ENCODE data around the gene MUC2.

MUC2 gene

DNA sequence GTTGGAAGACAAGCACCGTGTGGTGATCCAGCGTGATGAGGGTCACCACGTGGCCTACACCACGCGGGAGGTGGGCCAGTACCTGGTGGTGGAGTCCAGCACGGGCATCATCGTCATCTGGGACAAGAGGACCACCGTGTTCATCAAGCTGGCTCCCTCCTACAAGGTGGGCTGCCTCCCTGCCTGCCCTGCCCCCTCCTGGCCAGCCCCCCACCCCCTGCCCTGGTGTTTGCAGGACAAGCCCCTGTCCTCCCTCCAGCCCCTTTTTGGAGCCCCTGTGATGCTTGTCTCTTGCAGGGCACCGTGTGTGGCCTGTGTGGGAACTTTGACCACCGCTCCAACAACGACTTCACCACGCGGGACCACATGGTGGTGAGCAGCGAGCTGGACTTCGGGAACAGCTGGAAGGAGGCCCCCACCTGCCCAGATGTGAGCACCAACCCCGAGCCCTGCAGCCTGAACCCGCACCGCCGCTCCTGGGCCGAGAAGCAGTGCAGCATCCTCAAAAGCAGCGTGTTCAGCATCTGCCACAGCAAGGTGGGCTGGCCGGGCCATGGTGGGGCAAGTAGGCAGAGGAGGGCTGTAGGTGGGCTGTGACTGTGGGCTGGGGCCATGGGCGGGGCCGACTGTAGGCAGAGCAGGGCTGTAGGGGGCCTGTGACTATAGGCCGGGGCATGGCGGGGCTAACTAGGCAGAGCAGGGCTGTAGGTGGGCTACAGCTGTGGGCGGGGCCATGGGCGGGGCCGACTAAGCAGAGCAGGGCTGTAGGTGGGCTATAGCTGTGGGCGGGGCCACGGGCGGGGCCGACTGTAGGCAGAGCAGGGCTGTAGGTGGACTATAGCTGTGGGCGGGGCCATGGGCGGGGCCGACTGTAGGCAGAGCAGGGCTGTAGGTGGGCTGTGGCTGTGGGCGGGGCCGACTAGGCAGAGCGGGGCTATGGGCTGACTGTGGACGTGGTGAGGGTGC, 13.6 kb downstream of the MUC2 start:
- peak; percentile 81 for DNase-seq (ENCODE audit: low spot score)

DNA sequence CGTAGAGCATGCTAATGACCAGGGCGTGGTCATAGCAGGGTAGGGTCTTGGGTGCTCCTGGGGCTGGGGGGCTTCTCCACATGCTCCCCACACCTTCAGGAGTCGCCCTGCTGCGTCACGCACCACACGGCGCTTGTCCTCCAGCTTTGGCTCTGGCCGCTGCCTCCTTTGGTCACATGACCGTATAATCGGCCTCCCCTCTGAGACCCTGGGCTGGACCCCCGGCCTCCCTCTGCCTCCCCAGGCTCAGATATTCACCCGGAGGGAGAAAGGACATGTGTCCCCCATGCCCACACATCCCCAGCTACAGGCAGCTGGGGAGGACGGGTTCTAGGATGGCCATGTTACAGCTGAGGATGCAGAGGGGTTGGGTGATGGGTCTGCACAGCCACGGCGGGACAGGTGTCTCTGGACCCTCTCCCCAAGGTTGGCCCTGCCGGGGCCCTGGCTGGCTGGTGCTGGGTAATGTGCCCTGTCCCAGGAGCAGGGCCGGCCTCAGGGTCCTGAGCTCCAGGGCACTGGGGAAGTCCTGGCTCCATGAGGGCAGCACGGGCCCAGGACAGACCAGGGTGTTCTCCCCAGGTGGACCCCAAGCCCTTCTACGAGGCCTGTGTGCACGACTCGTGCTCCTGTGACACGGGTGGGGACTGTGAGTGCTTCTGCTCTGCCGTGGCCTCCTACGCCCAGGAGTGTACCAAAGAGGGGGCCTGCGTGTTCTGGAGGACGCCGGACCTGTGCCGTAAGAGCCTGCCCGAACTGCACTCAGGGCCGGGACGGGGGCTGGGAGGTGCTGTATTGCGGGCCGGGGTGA, 14.5 kb downstream of the MUC2 start:
- DNase-seq (ENCODE audit: low spot score) = no peak

DNA sequence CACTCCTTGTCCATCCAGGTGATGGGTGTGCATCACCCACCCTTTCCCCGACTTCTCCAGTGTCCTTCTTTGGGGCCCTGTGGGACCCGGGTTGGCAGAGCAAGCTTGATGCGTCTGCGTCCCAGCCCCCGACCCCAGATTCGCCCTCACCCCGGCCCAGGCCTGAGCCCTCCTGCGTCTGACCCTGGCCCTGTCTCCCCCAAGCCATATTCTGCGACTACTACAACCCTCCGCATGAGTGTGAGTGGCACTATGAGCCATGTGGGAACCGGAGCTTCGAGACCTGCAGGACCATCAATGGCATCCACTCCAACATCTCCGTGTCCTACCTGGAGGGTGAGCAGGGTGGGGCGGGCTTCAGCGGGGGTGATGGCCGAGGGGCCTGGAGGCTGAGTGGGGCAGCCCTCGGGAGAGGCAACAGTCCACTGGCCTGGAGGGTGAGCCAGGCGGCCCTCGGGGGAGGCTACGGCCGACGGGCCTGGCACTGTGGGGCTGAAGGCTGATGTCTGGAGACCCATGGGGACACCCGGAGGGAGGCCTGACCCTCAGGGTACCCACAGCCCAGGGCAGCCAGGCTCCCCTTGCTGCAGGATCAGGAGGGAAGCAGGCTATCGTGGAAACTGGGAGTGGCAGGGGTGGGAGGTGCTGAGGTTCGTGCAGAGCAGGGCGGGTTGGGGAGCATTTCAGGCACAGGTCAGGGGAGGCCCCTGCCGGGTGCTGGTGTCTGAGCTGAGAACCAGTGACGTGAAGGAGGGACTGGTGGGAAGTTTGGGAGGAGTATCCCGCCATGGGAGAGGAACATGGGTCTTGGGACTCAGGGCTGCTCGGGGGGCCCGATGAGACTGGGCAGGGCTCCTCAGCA, 15.3 kb downstream of the MUC2 start:
- DNase-seq (ENCODE audit: low spot score) = no peak

DNA sequence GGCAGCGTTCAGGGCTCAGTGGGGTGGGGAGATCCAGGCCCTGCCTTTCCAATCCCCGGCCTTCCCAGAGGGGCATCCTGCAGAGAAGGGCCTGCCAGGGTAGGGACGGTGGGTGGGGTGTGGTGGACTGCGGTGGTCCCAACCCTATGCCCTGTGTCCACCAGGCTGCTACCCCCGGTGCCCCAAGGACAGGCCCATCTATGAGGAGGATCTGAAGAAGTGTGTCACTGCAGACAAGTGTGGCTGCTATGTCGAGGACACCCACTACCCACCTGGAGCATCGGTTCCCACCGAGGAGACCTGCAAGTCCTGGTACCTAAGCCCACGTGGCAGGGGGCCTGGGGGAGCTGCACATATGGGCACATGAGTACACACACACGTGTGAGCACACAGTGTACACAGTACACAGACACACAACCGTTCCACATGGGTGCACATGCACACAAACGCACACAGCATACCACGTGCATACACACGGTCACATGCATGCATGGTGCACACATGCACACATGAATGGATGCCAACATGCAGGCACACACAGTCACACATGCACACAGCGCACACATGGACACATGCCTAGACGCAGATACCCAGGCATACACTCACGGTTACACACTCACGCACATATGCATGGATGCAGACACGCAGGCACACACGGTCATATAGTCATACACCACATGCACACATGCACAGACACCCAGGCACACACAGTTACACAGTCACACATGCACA, 16.1 kb downstream of the MUC2 start:
- DNase-seq (ENCODE audit: low spot score) = no peak

DNA sequence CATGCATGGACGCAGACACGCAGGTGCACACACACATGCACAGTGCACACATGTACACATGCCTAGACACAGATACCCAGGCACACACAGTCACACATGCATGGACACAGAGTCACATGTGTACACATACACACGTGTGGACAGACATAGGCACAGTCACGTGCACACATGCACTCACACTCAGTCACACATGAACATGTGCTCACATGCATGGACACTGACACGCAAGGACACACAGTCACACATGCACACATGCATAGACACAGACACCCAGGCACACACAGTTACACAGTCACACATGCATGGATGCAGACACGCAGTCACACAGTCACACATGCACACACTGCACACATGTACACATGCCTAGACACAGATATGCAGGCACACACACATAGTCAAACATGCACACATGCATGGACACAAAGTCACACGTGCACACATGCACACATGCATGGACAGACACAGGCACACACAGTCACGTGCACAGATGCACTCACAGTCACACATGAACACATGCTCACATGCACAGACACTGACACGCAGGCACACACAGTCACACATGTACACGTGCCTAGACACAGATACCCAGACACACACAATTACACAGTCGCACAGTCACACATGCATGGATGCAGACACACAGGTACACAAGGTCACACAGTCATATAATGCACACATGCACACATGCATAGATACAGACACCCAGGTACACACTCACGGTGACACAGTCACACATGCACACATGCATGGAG, 16.8 kb downstream of the MUC2 start:
- no peak for DNase-seq (ENCODE audit: low spot score)

DNA sequence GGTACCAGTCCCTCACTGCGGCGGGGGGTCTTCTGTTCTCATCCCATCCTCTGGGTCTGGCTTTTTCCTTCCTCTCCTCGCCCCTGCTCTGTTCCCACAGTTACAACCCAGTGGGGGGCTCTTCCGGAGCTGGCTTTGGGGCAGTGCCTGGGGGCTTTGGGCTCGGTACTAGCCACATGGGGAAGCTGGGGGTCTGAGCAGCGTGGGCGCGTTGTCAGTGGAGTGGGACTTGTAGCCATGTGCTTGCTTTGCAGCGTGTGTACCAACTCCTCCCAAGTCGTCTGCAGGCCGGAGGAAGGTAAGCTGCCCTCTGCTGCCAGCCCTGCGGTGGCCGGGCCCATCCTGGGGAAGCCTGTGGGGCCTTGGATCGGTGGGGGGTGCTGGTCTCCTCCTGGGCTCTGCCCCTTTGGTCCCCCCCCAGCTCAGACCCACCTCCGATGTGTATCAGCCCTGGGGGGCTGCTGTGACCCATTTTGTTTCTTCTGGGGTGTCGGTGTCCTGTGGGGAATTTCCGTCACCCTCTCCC, 17.5 kb downstream of the MUC2 start:
- no peak for DNase-seq (ENCODE audit: low spot score)

DNA sequence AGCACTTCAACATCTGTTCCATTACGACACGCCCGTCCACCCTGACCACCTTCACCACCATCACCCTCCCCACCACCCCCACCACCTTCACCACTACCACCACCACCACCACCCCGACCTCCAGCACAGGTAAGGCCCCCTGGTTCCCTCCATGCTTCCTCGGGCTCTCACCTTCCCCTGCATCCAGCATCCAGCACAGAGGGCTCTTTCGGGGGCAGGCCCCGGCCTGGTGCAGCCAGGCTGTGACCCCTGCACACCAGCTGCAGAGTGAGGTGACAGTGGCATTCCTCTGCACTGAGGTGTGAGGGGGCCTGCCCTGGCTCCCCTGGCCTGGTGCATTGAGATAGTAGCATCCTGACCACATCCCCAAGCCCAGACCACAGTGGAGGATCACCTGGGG, 18.2 kb downstream of the MUC2 start:
- no peak for DNase-seq (ENCODE audit: low spot score)

DNA sequence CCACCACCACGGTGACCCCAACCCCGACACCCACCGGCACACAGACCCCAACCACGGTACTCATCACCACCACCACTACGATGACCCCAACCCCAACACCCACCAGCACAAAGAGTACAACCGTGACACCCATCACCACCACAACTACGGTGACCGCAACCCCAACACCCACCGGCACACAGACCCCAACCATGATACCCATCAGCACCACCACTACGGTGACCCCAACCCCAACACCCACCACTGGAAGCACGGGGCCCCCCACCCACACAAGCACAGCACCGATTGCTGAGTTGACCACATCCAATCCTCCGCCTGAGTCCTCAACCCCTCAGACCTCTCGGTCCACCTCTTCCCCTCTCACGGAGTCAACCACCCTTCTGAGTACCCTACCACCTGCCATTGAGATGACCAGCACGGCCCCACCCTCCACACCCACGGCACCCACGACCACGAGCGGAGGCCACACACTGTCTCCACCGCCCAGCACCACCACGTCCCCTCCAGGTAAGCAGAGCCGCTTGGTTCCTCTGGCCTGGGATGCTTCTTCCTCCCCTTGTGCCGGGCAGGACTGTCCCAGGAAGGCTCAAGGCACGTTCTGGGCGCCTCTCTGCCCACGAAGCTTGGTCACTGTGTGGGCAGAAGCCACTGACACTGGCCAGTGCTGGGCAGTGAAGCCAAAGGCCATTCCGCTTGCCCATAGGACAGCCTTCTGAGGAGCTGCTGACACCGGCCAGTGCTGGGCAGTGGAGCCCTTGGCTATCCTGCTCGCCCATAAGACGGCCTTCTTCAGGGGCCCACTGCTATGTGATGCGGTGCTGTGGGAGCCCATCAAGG, 25.1 kb downstream of the MUC2 start:
- no peak for DNase-seq (ENCODE audit: low spot score)

DNA sequence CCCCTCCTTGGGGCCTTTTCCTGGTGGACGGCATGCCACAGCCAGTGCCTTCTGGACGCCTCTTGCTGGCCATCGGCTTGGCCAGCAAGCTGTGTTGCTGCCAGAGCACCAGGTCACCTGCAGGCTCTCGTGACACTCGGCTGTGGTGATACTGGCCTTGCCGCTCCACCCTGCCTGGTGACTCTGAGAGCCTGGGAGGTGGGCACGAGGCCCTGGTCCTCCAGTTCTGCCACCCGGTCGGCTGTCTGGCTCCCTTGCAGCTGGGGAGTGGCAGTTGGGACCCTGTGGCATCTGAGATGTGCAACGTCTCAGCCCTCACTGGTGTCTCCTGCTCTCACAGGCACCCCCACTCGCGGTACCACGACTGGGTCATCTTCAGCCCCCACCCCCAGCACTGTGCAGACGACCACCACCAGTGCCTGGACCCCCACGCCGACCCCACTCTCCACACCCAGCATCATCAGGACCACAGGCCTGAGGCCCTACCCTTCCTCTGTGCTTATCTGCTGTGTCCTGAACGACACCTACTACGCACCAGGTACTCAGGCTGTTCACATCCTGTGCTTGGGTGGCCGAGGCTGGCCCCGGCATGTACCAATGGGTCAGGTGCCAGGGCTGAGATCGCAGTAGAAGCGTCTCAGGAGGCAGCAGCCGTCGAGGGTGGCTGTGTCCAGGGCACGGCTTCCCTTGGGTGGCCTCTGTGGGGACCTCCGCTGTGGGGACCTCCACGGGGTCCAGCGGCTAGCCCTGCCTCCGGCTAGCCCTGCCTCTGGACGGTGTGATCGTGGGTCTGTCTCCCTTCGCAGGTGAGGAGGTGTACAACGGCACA, 26.0 kb downstream of the MUC2 start:
- DNase-seq (ENCODE audit: low spot score) = no peak

DNA sequence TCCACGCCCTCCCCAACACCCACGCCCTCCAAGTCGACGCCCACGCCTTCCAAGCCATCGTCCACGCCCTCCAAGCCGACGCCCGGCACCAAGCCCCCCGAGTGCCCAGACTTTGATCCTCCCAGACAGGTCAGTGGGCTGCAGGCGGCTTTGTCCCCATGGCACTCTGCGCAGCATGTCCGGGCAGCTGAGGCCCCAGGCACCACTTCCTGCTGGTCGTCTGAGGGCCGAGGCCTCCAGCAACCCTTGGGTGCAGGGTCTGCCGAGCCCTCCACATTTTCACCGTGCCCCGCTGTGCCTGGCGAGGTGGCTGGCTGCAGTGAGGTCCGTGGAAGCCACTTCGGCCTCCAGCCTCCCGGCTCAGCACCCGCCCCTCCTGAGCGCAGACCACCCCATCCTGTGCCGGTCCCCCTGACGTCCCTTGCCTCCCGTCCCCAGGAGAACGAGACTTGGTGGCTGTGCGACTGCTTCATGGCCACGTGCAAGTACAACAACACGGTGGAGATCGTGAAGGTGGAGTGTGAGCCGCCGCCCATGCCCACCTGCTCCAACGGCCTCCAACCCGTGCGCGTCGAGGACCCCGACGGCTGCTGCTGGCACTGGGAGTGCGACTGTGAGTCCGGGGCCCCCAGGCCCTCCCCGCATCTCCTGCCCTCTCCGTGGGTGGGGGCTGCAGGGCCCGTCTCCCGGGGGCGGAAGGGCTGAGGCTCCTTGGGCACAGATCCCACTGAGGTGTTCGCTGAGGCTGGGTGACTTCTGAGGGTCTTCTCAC, 26.8 kb downstream of the MUC2 start:
- DNase-seq (ENCODE audit: low spot score) = no peak

DNA sequence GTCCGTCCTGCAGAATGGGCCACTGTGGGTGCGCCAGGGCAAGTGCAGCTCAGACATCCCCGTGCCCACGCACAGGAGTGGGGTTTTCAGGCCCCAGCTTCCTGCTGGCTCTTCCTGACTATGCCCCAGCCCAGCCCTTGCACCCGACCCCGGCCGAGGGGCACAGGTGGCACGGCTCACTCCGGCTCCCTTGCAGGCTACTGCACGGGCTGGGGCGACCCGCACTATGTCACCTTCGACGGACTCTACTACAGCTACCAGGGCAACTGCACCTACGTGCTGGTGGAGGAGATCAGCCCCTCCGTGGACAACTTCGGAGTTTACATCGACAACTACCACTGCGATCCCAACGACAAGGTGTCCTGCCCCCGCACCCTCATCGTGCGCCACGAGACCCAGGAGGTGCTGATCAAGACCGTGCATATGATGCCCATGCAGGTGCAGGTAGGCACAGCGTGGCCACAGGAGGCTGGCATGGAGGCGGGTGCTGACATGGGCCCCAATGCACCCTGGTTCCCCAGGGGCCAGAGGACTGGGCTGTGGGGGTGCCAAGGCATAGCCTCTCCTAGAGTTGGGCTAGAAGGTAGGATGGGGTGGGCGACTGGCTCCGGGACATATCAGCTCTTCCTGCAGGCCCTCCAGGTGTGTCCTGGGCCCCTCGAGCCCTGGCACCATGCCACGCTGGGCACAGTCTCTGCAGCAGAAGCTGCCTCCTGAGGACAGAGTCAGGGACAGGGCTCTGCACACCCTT, 27.7 kb downstream of the MUC2 start:
- DNase-seq (ENCODE audit: low spot score) = no peak

DNA sequence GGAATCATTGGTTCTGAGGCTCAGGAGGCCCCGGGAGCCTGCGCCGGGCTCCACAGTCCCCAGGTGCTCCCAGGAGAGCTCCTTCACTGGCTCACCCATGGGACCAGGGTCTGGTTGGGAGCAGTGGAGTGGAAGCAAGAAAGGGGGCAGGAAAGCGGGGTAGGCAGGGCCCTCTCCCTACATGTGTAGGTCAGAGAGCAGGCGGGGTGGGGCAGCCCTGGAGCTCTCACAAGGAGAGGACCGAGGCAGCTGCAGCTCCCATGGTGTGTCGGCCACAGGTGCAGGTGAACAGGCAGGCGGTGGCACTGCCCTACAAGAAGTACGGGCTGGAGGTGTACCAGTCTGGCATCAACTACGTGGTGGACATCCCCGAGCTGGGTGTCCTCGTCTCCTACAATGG, 28.3 kb downstream of the MUC2 start:
- no peak for DNase-seq (ENCODE audit: low spot score)

DNA sequence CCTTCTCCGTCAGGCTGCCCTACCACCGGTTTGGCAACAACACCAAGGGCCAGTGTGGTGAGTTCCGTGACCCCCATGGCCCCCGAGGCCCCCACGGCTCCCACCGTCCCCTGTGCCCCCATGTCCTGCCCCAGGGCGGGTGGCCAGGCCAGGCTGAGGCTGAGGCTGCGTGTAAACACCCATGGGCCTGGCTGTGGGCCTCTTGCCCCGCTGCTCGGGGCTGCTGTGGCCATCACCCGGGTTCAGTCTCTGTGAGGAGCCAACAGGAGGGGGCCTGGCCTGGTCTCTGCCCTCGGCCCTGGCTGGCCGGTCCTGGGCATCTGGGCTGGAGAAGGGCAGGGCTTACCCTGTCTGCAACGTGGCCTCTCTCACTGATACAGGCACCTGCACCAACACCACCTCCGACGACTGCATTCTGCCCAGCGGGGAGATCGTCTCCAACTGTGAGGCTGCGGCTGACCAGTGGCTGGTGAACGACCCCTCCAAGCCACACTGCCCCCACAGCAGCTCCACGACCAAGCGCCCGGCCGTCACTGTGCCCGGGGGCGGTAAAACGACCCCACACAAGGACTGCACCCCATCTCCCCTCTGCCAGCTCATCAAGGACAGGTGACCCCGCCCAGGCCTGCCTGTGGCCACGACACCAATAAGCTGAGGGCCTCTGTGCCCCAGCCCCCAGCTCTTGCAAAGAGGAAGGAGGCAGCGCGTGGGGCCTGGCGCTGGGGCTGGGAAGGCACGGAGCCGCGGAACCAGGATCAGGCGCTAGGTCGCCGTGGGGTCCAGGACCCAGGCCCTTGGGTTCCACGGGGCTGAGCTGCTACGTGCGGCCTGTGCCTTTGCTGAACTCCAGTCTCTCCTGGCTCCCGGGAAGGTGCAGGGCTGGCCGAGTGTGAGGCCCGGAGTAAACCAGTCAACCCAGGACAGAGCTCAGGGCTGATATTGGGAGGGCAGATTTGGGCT, 29.0 kb downstream of the MUC2 start:
- DNase-seq (ENCODE audit: low spot score) = no peak

DNA sequence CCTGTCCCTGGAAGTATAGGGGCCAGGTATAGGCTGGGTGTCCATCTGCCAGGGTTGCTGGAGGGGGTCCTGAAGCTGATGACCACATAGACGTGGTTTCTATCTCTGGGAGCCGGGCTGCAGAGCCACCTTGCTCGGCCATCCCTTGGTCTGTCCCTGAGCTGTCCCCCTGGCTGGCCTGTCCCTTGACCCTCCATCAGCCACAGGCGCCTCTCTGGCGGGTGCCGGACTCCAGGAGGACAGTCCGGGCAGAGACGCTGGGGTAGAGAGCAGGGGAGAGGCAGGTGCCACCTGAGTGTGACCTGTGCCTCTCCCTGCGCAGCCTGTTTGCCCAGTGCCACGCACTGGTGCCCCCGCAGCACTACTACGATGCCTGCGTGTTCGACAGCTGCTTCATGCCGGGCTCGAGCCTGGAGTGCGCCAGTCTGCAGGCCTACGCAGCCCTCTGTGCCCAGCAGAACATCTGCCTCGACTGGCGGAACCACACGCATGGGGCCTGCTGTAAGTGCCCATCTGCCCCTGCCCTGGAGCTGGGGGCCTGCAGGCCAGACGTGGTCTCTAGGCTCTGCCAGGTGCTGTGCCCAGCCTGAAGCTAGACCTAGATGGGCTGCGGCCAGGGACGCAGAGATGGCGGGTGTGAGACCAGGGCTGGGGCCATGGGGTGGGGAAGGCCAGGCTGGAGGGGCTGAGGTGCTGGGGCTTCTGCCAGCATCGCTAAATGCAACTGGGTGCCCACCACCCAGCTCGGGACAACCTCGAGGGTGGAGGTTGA, 29.9 kb downstream of the MUC2 start:
- no peak for DNase-seq (ENCODE audit: low spot score)

DNA sequence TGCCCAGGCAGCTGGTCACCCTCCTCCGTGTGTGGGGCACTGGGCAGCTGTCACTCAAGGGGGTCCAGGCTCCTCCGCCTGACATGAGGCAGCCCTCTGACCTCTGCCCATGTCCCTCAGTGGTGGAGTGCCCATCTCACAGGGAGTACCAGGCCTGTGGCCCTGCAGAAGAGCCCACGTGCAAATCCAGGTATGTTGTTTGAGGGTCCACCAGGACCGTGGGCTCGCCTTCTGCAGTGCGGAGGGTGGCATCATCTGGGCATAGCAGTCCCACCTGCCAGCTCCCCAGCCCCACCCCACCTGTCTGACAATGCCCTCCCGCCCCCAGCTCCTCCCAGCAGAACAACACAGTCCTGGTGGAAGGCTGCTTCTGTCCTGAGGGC, 30.5 kb downstream of the MUC2 start:
- DNase-seq (ENCODE audit: low spot score) = no peak
